Cardiac muscle cell (in vitro differentiated cells and primary cell): ENCODE data around the gene DNMT3B. TPM values are rescaled to one million over a fixed set of nuclear protein-coding genes. Genes with fewer than 3 reads are reported as not detected.

Experiments
- DNase-seq, 2 donors: peaks; one replicate each; pipeline versions ENCODE4 v3.0.0 to v3.0.0-alpha.2; 2010 to 2017; ENCODE audit warnings: low read depth in 1 of 2, low spot score in 1 of 2
- H3K27ac ChIP-seq: fragments of 200-600 bp; sonication (generic); 2 replicates; pipeline ENCODE4 v1.5.1; 2016
- H3K27me3 ChIP-seq: fragments of 200-600 bp; sonication (generic); 2 replicates; pipeline ENCODE4 v1.6.0; 2016; ENCODE audit warnings: control low read depth
- H3K36me3 ChIP-seq: fragments of 200-600 bp; sonication (generic); 2 replicates; pipeline ENCODE4 v1.5.1; 2016; ENCODE audit warnings: control low read depth
- H3K4me1 ChIP-seq: fragments of 200-600 bp; sonication (generic); 2 replicates; pipeline ENCODE4 v1.8.1; 2017; ENCODE audit warnings: low read depth, mild to moderate bottlenecking, mixed run types
- H3K4me3 ChIP-seq: fragments of 200-600 bp; sonication (generic); 2 replicates; pipeline ENCODE4 v1.5.1; 2016; ENCODE audit warnings: mild to moderate bottlenecking
- H3K9me3 ChIP-seq: fragments of 200-600 bp; sonication (generic); 2 replicates; pipeline ENCODE4 v1.5.1; 2017; ENCODE audit warnings: low read depth, mild to moderate bottlenecking, control low read depth
- CTCF ChIP-seq: IDR thresholded peaks from 2 replicates; pipeline ENCODE4 v1.5.1; 2012; ENCODE audit warnings: low read depth, mild to moderate bottlenecking, low read length
- polyA plus RNA-seq: library from polyadenylated mRNA; unstranded; fragments of >200 nt; fragmentation: Nextera tagmentation; extraction: Ambion mirVana; gene quantifications from 2 replicates; pipeline ENCODE4 v1.2.1, GENCODE V29; 2016
- total RNA-seq: library from RNA; depleted of rRNA; stranded (reverse); fragments of >200 nt; gene quantifications from 2 replicates; pipeline ENCODE4 v1.2.3, GENCODE V29; 2016

DNMT3B gene
- total and polyA plus RNA-seq, 2 experiments from 2014 or later, result 10.2 to 24.3 TPM

- no peak overlapping the region for H3K27ac ChIP-seq
- no peak overlapping the region for H3K4me3 ChIP-seq
- peaks cover 21% of the 10 kb centered on the region for H3K4me1 ChIP-seq
- no peak for DNase-seq
- no peaks in the 10 kb centered on the region for H3K27me3 ChIP-seq
- H3K36me3 ChIP-seq, result peaks cover 12% of the 10 kb centered on the region
- H3K9me3 ChIP-seq, result no peaks in the 10 kb centered on the region
- no peak for TF ChIP-seq CTCF
Observed at GRCh38 chr20:32804817-32805216, 42.6 kb downstream of the DNMT3B start.

GRCh38 chr20:32805721-32806120, 43.5 kb downstream of the DNMT3B start:
- no peak for DNase-seq
- peaks cover 9% of the 10 kb centered on the region for H3K36me3 ChIP-seq
- H3K4me3 ChIP-seq, result no peak overlapping the region
- H3K4me1 ChIP-seq, result peaks cover 21% of the 10 kb centered on the region
- H3K27me3 ChIP-seq, result no peaks in the 10 kb centered on the region
- no peak for TF ChIP-seq CTCF
- no peaks in the 10 kb centered on the region for H3K9me3 ChIP-seq
- H3K27ac ChIP-seq, result no peak overlapping the region

- Histone ChIP-seq H3K4me1 (peaks cover 21% of the 10 kb centered on the region), H3K36me3 (peaks cover 7% of the 10 kb centered on the region), H3K27me3 (no peaks in the 10 kb centered on the region), H3K9me3 (no peaks in the 10 kb centered on the region), H3K4me3 (no peak overlapping the region), H3K27ac (no peak overlapping the region)
- no peak for DNase-seq
- TF ChIP-seq CTCF, result no peak
Observed at GRCh38 chr20:32806356-32806755, 44.2 kb downstream of the DNMT3B start.

- peak overlapping the region; percentile 76 for H3K27ac ChIP-seq
- peak in 1 of 2 donors; percentile 88 for DNase-seq
- no peaks in the 10 kb centered on the region for H3K9me3 ChIP-seq
- no peak for TF ChIP-seq CTCF
- H3K4me3 ChIP-seq, result no peak overlapping the region
- peaks cover 21% of the 10 kb centered on the region for H3K4me1 ChIP-seq
- H3K36me3 ChIP-seq, result peaks cover 6% of the 10 kb centered on the region
- H3K27me3 ChIP-seq, result no peaks in the 10 kb centered on the region
Observed at GRCh38 chr20:32807706-32808105, 45.5 kb downstream of the DNMT3B start.

DNA sequence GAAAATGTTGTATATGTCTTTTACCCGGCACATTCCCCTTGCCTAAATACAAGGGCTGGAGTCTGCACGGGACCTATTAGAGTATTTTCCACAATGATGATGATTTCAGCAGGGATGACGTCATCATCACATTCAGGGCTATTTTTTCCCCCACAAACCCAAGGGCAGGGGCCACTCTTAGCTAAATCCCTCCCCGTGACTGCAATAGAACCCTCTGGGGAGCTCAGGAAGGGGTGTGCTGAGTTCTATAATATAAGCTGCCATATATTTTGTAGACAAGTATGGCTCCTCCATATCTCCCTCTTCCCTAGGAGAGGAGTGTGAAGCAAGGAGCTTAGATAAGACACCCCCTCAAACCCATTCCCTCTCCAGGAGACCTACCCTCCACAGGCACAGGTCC, 46.3 kb downstream of the DNMT3B start:
- H3K4me3 ChIP-seq, result no peak overlapping the region
- no peak for TF ChIP-seq CTCF
- no peaks in the 10 kb centered on the region for H3K9me3 ChIP-seq
- H3K36me3 ChIP-seq, result no peaks in the 10 kb centered on the region
- peak overlapping the region; percentile 76 for H3K27ac ChIP-seq
- peaks cover 21% of the 10 kb centered on the region for H3K4me1 ChIP-seq
- peak in 1 of 2 donors; percentile 19 for DNase-seq
- H3K27me3 ChIP-seq, result no peaks in the 10 kb centered on the region

DNA sequence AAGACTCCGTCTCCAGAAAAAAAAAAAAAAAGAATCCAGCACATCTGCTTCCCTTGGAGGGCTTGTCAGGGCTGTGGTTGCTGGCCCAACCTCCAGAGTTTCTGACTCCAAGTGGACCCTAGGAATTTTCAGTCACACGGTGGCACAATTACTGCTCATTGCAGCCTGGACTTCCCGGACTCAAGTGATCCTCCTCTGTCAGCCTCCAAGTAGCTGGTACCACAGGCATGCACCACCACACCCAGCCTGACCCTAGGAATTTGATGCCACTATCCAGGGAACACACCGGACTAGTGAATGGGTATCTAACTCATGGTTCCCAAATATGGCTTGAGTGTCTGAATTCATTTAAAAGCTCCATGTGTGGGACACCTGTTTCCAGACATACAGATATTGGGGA, 47.7 kb downstream of the DNMT3B start:
- Histone ChIP-seq H3K27ac (no peak overlapping the region), H3K9me3 (no peaks in the 10 kb centered on the region), H3K36me3 (no peaks in the 10 kb centered on the region), H3K27me3 (no peaks in the 10 kb centered on the region), H3K4me3 (no peak overlapping the region), H3K4me1 (peaks cover 21% of the 10 kb centered on the region)
- TF ChIP-seq CTCF, result no peak
- DNase-seq, result no peak
